HG03460 (cell line): Measurements from ENCODE around the gene TMEM106C.

Source experiments
- ATAC-seq: cut with Tn5 transposase; IDR thresholded peaks from one replicate; pipeline ENCODE4 v1.9.1; 2021; ENCODE audit not compliant: unreplicated experiment

The TMEM106C gene

GRCh38 chr12:47963340-47964040 is at the start of gene TMEM106C:
Gene TMEM106C (plus strand): TSS chr12:47963596. CDS start chr12:47964237, 641 bp downstream.
- peak; percentile 84 for ATAC-seq

GRCh38 chr12:47920913-47921312 is 42.5 kb upstream of the TMEM106C start:
- no peak for ATAC-seq

- no peak for ATAC-seq
Measured at GRCh38 chr12:47921907-47922306, 41.5 kb upstream of the TMEM106C start.

GRCh38 chr12:47927346-47927745 is 36.0 kb upstream of the TMEM106C start:
- ATAC-seq = no peak

GRCh38 chr12:47930634-47931033 is 32.8 kb upstream of the TMEM106C start:
- no peak for ATAC-seq

GRCh38 chr12:47931187-47931586 is 32.2 kb upstream of the TMEM106C start:
- ATAC-seq = no peak

- ATAC-seq = no peak
Measured at GRCh38 chr12:47935184-47935583, 28.2 kb upstream of the TMEM106C start.

GRCh38 chr12:47938093-47938492 is 25.3 kb upstream of the TMEM106C start:
- no peak for ATAC-seq

- no peak for ATAC-seq
Measured at GRCh38 chr12:47938594-47938993, 24.8 kb upstream of the TMEM106C start.

GRCh38 chr12:47939009-47939601 is 24.3 kb upstream of the TMEM106C start:
- ATAC-seq = no peak

- no peak for ATAC-seq
Measured at GRCh38 chr12:47940773-47941474, 22.5 kb upstream of the TMEM106C start.

- ATAC-seq = no peak
Measured at GRCh38 chr12:47941475-47941780, 22.0 kb upstream of the TMEM106C start.

GRCh38 chr12:47941871-47942613 is 21.4 kb upstream of the TMEM106C start:
- no peak for ATAC-seq

GRCh38 chr12:47942614-47943225 is 20.7 kb upstream of the TMEM106C start:
- ATAC-seq = no peak

GRCh38 chr12:47943623-47944340 is 19.6 kb upstream of the TMEM106C start:
- ATAC-seq = no peak

- no peak for ATAC-seq
Measured at GRCh38 chr12:47944685-47945340, 18.6 kb upstream of the TMEM106C start.

GRCh38 chr12:47945341-47945728 is 18.1 kb upstream of the TMEM106C start:
- ATAC-seq = no peak

- ATAC-seq = no peak
Measured at GRCh38 chr12:47946413-47947323, 16.7 kb upstream of the TMEM106C start.

- ATAC-seq = no peak
Measured at GRCh38 chr12:47947341-47947740, 16.1 kb upstream of the TMEM106C start.
